GM20000 (cell line): ENCODE measurements around the gene FLT4.
A peak's percentile ranks its signal among the peaks of the same experiment; 100 is the strongest.

ENCODE experiments used
- DNase-seq: peaks from one replicate; pipeline ENCODE4 v3.0.0; 2012; ENCODE audit warnings: low spot score
- CTCF ChIP-seq: IDR thresholded peaks from 2 replicates; pipeline ENCODE4 v1.5.1; 2012; ENCODE audit warnings: mild to moderate bottlenecking, control low read depth; ENCODE audit errors: extremely low read depth, missing control alignments

FLT4 gene

DNA sequence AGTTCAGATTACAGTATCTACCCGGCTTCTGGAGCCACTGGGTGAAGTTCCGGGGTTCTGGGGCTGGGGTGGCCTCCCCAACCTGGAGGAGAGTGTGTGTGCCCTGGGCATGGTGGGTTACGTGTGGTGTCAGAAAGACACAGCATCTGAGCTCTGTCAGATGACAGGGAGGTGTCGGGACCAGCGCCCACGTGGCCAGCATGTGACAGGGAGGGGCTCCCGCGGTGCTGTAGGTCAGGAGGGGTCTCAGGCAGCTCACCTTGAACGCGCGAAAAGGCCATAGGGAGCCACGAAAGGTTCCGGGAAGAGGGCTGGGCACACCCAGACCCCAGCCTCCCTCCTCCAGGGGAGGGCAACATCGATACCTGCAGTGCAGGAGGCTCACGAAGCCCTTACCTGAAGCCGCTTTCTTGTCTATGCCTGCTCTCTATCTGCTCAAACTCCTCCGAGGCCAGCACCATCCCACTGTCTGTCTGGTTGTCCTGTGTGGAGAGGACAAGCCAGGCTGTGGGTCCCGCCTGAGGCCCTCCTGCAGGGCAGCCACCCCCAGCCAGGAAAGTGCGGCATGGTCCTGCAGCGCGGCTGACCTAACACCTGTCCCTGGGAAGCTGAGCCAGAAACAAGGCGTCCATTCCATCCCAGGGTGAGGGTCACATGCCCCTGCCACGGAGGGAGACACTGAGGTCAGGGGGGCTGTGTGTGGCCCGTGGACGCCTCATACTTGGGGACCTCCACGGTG lies 40.7 kb downstream of the FLT4 start:
- TF ChIP-seq CTCF: no peak
- DNase-seq: no peak

DNA sequence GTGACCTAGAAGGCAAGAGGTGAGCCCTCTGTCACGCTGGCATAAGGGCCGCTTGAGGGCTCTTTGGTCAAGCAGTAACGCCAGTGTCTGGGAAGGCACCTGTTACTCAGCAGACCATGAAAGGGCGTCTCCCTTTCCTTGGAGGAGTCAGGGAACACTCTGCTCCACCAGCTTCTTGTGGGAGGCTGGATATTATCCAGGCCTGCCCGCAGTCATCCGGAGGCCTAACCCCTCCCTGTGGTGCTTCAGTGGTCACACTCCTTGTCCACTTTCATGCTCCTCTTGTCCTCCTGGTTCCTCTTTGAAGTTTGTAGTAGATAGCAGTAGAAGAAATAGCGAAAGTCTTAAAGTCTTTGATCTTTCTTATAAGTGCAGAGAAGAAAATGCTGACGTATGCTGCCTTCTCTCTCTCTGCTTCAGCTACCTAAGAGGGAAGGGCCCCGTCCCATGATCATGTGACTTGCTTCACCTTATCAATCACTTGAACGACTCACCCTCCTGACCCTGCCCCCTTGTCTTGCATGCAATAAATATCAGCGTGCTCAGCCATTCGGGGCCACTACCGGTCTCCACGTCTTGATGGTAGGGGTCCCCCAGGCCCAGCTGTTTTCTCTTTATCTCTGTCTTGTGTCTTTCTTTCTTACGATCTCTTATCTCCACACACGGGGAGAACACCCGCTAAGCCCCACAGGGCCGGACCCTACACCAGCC lies 41.4 kb downstream of the FLT4 start:
- DNase-seq: no peak
- TF ChIP-seq CTCF: no peak

- TF ChIP-seq CTCF: no peak
- no peak for DNase-seq
Measured at GRCh38 chr5:180606215-180606785, 43.1 kb downstream of the FLT4 start.

- TF ChIP-seq CTCF: peak; percentile 78
- peak; percentile 84 for DNase-seq
Measured at GRCh38 chr5:180605554-180606214, 43.7 kb downstream of the FLT4 start.

DNA sequence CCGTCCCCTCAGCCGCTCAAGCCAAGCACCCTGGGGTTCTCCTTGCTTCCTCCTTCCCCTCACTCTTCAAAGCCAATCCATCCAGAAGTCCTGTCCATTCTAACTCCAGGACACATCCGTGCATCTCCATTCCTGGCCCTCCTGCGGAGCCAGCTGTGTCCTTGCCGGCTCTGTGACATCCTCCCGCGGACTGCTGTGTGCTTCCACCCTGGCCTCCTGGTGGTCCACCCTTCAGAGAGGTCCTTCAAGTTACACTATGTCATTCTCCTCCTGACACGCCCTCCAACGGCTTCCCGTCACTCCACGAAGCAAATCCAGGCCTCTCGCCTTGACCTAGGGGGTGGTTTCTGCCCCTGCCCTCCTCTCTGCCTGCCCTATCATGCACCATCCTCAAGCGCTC lies 45.1 kb downstream of the FLT4 start:
- TF ChIP-seq CTCF: no peak
- no peak for DNase-seq

DNA sequence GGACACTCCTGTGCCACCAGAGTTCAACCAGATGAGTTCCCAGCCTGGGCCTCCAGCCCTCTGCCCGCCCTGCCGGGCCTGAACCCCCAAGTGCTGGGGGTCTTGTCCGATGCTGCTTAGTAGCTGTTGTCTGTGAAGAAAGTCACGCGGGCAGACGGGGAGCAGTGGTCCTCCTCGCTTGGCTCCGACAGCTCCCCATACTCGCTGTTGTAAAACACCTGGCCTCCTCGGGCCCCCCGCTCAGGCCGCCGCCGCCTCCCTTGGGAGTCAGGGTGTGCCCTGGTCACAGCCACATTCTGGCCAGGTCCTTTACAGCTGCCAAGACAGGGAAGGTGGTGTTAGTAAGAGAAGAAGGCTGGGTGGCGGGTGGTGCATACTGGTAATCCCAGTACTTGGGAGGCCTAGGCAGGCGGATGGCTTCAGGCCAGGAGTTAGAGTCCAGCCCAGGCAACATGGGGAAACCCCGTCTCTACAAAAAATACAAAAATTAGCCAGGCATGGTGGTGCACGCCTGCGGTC lies 46.3 kb downstream of the FLT4 start:
- no peak for TF ChIP-seq CTCF
- DNase-seq: peak; percentile 17
